Vagina (tissue), 2 donors: ENCODE results near the gene OARD1.

Experiments used
- CTCF ChIP-seq, 3 experiments: fragments of 450-650 bp in 2 of 3; fragments of 200-600 bp in 1 of 3; sonication (generic) in 1 of 3; IDR thresholded peaks; one replicate each; pipeline ENCODE4 v1.5.1; 2017 to 2019; ENCODE audit warnings: antibody characterized with exemption in 3 of 3, mild to moderate bottlenecking in 2 of 3, moderate library complexity in 2 of 3
- POLR2AphosphoS5 ChIP-seq, 2 donors: sonication (generic); formaldehyde crosslinking; IDR thresholded peaks; one replicate each; pipeline ENCODE4 v1.9.0; 2017; ENCODE audit warnings: antibody characterized with exemption in 2 of 2, mild to moderate bottlenecking in 2 of 2, low read depth in 1 of 2; ENCODE audit not compliant: insufficient read depth in 1 of 2

GRCh38 chr6:41090841-41091761 lies 18.9 kb upstream of the OARD1 start:
- TF ChIP-seq CTCF (IDR thresholded peaks at IDR 0.05) (no peak), POLR2AphosphoS5 (IDR thresholded peaks at IDR 0.05; ENCODE audit: insufficient read depth in 1 of 2, low read depth in 1 of 2) (no peak)
